Colonic mucosa (tissue), 4 donors: ENCODE data around the gene PMCH. TPM values are rescaled to one million over a fixed set of nuclear protein-coding genes. Genes with fewer than 3 reads are reported as not detected.

ENCODE experiments used
- DNase-seq: peaks from one replicate; pipeline ENCODE4 v3.0.0-alpha.2; 2020
- H3K27ac ChIP-seq: fragments of 200-600 bp; one replicate; pipeline ENCODE4 v1.8.0; 2021
- H3K27me3 ChIP-seq: fragments of 200-600 bp; one replicate; pipeline ENCODE4 v1.8.0; 2021
- H3K36me3 ChIP-seq: fragments of 200-600 bp; one replicate; pipeline ENCODE4 v1.8.0; 2021
- H3K4me1 ChIP-seq: fragments of 200-600 bp; one replicate; pipeline ENCODE4 v1.8.0; 2021; ENCODE audit warnings: mild to moderate bottlenecking
- H3K4me3 ChIP-seq: fragments of 200-600 bp; one replicate; pipeline ENCODE4 v1.8.0; 2021
- H3K9ac ChIP-seq, 2 donors: one replicate each; pipeline ENCODE4 v1.7.0; 2013; ENCODE audit warnings: control low read depth in 2 of 2, low read depth in 2 of 2, low read length in 2 of 2
- H3K9me3 ChIP-seq: fragments of 200-600 bp; one replicate; pipeline ENCODE4 v1.8.0; 2021
- CTCF ChIP-seq: fragments of 200-600 bp; IDR thresholded peaks from one replicate; pipeline ENCODE4 v1.8.0; 2022; ENCODE audit warnings: antibody characterized with exemption, mild to moderate bottlenecking
- intact Hi-C: fragments of 100-400 bp; cut with DNase I; formaldehyde crosslinking; loops from one replicate; pipeline ENCODE4 v1.14.1; 2022
- total RNA-seq, 2 donors: library from RNA; stranded (reverse); fragmentation: NEBNext Ultra II Directional in 1 of 2; extraction: Animal tissue kit (Norgen Biotek cat#: 25700) in 1 of 2; gene quantifications; one replicate each; pipeline ENCODE4 v1.2.1, GENCODE V29; 2021
- donor health status: healthy.
- donor health status: DM: no; HTN: no; CAD: no.
- donor health status: DM: no; HTN: no; CAD: no.

PMCH gene
- total RNA-seq, 2 donors from 2014 or later = not detected

DNA sequence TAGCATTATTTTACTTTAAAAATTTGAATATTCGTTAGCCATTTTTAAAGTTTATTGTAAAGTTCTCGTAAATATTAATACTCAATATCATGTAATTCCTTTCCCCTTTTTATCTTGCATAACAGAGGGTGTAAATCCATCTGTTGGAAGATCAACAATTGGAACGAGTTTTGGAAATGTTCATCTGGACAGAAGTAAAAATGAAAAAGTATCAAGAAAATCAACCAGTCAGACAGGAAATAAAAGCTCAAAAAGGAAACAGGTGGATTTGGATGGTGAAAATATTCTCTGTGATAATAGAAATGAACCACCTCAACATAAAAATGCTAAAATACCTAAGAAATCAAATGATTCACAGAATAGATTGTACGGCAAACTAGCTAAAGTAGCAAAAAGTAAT lies 1.8 kb downstream of the PMCH start:
- TF ChIP-seq CTCF = no peak
- Histone ChIP-seq H3K4me1 (no peaks in the 10 kb centered on the region), H3K27me3 (no peaks in the 10 kb centered on the region), H3K9ac (no peak overlapping the region), H3K4me3 (no peak overlapping the region), H3K36me3 (no peaks in the 10 kb centered on the region), H3K27ac (no peak overlapping the region), H3K9me3 (no peaks in the 10 kb centered on the region)
- DNase-seq = no peak
- intact Hi-C loops = no loop called here

DNA sequence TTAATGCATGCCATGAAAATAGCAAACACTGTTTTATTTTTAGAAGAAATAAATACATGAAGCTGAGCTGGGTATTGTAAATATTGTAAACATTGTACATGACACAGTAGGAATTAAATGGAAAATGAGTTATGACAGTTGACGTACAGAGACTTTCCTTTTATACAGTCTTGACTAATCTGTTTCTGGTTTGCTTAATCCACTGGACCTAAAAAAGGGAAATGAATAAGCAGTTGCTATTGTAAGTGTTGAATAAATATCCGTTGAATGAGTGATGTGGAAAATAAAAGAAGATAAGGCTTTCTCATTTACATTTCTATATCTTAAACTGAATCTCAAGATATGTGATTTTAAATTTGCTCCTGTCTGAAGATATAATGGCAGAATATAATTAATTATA lies 15.0 kb downstream of the PMCH start:
- H3K9ac ChIP-seq = no peak overlapping the region
- no peak overlapping the region for H3K27ac ChIP-seq
- intact Hi-C loops = no loop called here
- no peak overlapping the region for H3K4me3 ChIP-seq
- H3K4me1 ChIP-seq = no peaks in the 10 kb centered on the region
- H3K36me3 ChIP-seq = no peaks in the 10 kb centered on the region
- no peak for TF ChIP-seq CTCF
- H3K9me3 ChIP-seq = no peaks in the 10 kb centered on the region
- H3K27me3 ChIP-seq = no peaks in the 10 kb centered on the region
- DNase-seq = no peak

- TF ChIP-seq CTCF = no peak
Measured at GRCh38 chr12:102174761-102175160, 22.9 kb downstream of the PMCH start.

DNA sequence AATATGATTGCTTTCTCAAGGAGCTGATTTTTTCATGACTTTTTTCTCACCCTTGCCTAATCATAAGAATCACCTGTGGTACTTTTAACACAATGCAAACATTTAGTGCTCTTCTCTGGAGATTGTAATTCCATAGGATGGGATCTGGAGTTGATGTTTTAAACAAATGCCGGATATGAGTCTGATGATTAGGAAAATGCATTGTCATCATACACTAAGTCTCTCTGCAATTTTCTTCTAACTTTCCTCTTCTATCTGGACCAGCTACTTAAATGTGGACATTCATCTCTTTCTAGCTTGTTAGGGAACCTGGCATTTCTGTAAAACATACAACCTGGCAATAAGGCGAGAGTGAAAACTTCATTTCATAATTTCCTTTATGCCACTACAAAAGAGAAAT lies 23.5 kb downstream of the PMCH start:
- no peak for TF ChIP-seq CTCF

More at GRCh38 chr12:102174761-102175160, 22.9 kb downstream of the PMCH start:
- H3K4me3 ChIP-seq = no peak overlapping the region
- H3K4me1 ChIP-seq = no peaks in the 10 kb centered on the region
- no peak overlapping the region for H3K27ac ChIP-seq
- H3K36me3 ChIP-seq = no peaks in the 10 kb centered on the region
- DNase-seq = no peak
- no peaks in the 10 kb centered on the region for H3K27me3 ChIP-seq
- no peak overlapping the region for H3K9ac ChIP-seq
- intact Hi-C loops = no loop called here
- no peaks in the 10 kb centered on the region for H3K9me3 ChIP-seq

DNA sequence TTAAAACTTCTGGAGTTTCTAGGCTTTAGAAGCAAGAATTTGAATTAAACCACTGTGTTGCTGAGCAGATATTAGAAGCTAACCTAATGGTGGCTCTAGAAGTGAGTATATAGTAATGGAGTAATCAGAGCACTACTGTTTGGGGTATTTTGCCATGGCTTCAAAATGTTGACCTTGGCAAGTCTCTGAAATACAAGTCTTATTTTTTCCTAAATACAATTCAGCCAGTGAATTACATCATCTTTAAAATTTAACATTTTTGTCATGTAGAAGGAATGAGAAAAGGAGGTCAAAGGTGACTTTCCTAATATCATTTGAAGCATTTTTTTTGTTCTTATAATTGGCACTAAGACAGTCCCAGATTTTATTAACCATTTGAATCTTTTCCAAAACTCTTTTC lies 25.2 kb downstream of the PMCH start:
- no peak overlapping the region for H3K9ac ChIP-seq
- DNase-seq = no peak

More for the DNA sequence above, 23.5 kb downstream of the PMCH start:
- H3K9ac ChIP-seq = no peak overlapping the region
- H3K36me3 ChIP-seq = no peaks in the 10 kb centered on the region
- H3K9me3 ChIP-seq = no peaks in the 10 kb centered on the region
- H3K27ac ChIP-seq = no peak overlapping the region
- no peaks in the 10 kb centered on the region for H3K4me1 ChIP-seq
- intact Hi-C loops = no loop called here
- no peak for DNase-seq
- H3K27me3 ChIP-seq = no peaks in the 10 kb centered on the region
- H3K4me3 ChIP-seq = no peak overlapping the region

More for the DNA sequence above, 25.2 kb downstream of the PMCH start:
- no peaks in the 10 kb centered on the region for H3K27me3 ChIP-seq
- H3K4me1 ChIP-seq = no peaks in the 10 kb centered on the region
- no peak overlapping the region for H3K4me3 ChIP-seq
- intact Hi-C loops = no loop called here
- H3K36me3 ChIP-seq = no peaks in the 10 kb centered on the region
- no peak overlapping the region for H3K27ac ChIP-seq
- H3K9me3 ChIP-seq = no peaks in the 10 kb centered on the region
- TF ChIP-seq CTCF = no peak
